DMS 273 (cell line): ENCODE measurements around the gene TCF12.

ENCODE experiments used
- DNase-seq: peaks from one replicate; lab custom pipeline; 2025; ENCODE audit not compliant: unreplicated experiment; lab: John Stamatoyannopoulos, UW

The TCF12 gene

GRCh38 chr15:57310876-57311275 lies 392.4 kb downstream of the TCF12 start:
- no peak for DNase-seq

- DNase-seq, result no peak
These were observed 393.5 kb downstream of the TCF12 start for GRCh38 chr15:57312006-57312317.

GRCh38 chr15:57312318-57313133 lies 394.1 kb downstream of the TCF12 start:
- DNase-seq, result no peak

- no peak for DNase-seq
These were observed 394.7 kb downstream of the TCF12 start for GRCh38 chr15:57313134-57313483.

DNA sequence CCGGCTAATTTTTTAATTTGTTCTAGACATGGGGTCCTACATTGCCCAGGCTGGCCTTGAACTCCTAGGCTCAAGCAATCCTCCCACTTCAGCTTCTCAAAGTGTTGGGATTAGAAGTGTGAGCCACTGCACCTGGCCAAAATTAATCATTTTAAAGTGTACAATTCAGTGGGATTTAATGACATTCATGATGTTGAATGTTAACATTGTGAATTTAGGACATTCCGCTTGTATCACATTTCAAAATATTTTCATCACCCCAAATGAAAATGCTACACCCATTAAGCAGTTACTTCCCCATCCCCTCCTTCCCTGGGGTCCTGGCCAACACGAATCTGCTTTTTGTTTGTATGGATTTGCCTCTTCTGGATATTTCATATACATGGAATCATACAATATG lies 395.8 kb downstream of the TCF12 start:
- no peak for DNase-seq

DNA sequence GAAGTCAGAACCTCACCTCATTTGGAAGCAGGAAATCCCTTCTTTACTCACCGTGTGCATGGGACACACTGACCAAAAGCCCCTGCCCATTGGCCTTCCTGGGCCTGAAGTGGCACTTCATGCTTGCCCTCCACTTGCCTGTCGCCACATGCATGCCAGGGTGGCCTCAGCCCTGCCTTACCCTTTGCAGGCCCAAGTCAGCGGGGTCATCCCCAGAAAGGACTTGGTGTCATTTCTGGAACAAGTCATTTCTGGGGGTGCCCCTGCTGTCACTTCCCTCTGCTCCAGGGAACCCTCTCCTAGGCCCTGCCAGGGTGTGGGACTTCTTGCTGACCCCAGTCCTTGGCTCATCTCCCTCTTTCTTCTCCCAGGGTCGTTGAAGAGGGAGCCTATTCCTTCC lies 398.0 kb downstream of the TCF12 start:
- no peak for DNase-seq

DNA sequence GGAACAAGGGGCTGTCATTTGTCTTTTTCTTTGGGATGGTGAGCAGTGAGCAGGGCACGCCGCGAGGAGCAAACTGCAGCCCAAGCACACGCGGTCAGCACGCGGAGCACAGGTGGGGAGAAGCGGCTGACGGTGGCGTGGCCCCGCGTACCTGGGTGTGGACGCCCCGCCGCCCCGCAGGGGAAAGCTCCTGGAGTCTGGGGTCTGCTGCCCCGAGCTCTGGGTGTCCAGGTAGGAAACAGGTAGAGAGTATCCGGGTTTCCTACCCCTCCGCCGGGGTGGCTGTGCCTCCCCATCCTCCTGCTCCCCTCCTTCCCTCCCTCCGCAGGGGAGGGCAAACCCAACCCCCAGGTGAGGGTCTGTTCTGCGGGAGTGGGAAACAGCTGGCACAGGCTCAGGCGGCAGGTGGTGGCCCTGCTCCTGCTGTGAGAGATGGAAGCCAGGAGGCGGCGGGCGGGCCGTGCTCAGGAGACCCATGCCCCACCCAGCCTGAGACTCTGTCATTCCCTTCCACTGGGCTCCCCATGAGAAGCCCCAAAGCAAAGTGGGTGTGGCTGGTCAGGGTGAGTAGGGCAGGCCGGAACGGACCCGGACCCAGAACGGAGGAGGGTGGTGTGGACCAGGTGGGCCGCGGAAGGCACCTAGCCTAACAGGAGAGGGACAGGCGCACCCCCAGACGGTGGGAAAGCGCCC lies 400.9 kb downstream of the TCF12 start:
- DNase-seq, result peak; percentile 52

DNA sequence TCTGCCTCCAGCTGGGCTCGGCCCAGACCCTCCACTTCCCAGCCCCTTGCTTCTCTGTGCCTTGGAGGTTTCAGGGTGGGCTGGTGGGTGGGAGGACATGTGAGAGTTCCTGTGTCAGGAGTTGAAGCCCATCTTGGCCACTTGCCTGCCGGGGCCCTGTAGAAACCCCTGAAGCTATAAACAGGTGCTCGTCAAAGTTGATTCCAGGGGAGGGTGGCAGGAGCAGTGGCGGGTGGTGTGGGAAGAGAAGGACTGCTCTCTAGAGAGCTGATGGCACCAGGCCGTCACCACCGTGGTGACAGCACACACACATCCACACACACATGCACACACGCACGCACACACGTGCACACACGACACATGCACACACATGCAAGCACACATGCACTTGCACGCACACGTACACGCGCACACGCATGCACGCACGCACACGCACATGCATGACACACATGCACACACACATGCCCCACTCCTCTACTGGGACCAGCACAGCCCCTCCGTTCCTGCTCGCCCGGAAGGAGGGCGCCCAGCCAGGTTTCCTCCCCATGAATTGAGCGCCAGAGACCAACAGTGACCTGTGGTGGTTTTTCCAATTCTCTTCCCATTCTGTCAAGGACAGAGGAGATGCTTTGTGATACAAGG lies 401.6 kb downstream of the TCF12 start:
- DNase-seq, result no peak

- DNase-seq, result no peak
These were observed 402.3 kb downstream of the TCF12 start for GRCh38 chr15:57320631-57321220.

DNA sequence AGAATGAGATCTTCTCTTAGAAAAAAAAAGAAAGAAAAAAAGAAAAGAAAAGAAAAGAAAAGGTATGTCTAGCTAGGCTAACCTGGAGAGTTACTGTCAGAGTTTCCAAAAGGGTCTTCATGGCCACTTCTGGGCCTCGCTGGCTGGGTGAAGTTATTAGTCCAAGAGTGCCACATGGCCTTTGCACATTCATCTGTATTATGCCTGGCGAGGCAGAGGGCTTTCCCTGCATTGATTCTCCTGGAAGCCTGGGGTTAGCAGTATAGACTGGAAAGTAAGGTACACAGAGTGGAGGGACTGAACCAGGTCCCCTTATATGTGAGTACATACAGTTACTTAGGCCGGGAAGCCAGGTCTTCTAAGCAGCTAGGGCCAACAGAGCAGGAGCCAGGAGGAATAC lies 403.0 kb downstream of the TCF12 start:
- DNase-seq, result no peak

DNA sequence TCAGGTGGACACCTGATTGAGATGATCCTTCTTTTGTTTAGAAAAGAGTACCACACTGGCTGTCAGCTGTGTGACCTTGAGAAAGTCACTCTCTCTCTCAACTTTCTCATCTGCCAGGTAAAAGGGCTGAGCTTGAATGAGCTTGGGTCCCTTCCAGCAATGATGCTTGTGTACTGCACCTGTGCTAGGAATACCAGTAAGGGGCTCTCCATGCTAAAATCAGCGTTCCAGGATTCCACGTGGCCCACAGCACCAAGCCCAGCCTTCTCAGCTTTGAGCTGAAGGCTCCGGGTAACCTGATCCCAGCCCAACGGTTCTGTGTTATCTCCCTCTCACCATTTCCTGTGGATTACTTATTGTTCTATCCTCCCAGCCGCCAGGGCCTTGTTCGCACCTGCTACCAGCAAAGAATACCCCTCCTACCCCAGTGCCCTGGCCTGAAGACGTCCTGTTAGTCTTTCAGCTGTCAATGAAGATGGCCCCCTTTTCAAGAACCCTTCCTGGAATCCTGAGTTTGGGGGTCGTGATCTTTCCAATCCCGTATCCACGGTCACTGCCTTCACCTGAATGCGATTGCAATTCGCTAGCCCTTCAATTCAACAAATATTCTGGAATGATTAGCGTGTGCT lies 403.6 kb downstream of the TCF12 start:
- DNase-seq, result peak; percentile 26

- no peak for DNase-seq
These were observed 404.3 kb downstream of the TCF12 start for GRCh38 chr15:57322602-57323250.

DNA sequence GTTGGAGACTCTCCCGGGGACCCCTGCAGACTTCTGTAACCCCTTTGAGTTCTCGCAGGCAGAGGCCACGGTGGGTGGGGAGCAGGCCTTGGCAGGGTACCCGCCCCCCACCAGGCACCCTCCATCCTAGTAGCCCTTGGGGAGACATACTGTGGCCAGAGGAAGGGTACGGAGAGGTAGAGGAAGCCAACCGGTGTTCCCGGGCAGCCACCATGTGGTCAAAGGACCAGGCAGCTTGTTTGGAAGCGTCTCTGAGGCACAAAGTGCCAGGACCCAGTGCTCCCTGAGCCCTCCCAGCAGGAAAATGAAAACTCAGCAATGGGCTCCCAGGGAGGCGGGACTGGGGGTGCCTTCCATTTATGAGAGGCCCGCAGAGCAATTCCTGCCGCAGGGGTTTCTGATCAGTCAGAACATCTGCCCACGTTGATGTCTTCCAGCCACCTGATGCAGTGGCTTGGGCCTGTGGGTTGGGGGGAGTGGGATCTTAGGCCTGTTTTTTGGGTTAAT lies 404.9 kb downstream of the TCF12 start:
- DNase-seq, result no peak

DNA sequence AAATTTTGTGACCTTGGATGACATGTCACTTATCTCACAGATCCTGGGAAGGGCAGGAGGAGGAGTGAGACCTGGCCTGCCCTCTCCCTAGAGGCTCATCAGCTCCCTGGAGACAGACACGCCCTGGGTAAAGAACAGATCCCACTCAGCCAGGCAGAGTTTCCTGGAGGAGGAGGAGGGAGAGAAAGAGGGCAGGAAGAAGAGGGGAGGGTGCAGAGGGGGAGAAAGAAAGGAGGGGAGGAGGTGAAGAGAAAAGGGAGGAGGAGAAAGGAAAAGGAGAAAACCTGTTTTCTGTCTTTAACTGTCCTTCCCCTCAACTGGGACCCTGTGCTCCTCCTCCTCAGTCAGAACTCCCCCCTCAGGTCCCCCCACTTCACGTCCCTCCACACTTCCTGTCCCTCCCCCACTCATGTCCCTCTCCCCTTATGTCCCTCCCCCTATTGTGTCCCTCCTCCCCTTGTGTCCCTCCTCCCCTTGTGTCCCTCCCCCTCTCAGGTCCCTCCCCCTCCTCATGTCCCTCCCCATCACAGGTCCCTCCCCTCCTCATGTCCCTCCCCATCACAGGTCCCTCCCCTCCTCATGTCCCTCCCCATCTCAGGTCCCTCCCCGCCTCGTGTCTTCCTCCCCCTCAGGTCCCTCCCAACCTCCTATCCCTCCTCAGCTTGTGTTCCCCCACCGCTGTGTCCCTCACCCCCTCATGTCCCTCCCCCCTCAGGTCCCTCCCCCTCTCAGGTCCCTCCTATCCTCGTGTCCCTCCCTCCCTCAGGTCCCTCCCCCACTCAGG lies 405.6 kb downstream of the TCF12 start:
- DNase-seq, result peak; percentile 29

DNA sequence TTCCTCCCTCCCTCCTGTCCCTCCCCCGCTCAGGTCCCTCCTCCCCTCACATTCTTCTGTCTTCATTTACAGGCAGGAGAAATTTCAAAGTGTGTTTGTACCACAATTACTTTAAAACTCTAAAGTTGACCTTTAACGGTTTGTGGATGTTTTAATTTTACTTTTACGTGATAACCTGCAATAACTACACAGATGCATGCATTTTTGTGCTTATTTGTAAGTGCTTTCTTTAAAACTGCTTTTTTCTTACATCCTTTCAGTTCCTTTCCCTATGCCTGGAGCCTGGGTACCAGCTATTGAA lies 406.1 kb downstream of the TCF12 start:
- DNase-seq, result no peak

GRCh38 chr15:57324944-57325679 lies 406.7 kb downstream of the TCF12 start:
- no peak for DNase-seq

- DNase-seq, result no peak
These were observed 407.8 kb downstream of the TCF12 start for GRCh38 chr15:57326196-57326595.

DNA sequence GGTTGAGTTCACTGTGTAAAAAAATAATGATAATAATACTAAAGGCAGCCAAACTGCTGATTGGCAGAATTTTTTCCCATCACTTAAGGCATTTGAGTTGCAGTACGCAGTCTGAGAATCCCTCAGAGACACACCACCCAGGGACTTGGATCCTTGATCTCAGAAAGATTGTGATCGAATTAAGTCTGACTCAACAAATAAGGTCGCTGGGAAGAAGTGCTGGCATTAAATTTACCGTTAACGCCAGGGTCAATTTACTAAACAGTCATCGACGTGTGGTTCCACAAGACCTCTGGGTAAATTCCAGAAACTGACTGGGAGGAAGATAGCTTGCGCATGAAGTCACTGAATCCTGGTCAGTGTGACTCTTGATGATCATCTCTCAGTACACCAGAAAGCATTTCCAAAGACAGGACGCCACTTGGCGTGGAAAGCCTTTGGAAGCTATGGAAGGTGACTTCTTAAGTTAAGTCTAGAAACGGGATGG lies 409.6 kb downstream of the TCF12 start:
- no peak for DNase-seq

DNA sequence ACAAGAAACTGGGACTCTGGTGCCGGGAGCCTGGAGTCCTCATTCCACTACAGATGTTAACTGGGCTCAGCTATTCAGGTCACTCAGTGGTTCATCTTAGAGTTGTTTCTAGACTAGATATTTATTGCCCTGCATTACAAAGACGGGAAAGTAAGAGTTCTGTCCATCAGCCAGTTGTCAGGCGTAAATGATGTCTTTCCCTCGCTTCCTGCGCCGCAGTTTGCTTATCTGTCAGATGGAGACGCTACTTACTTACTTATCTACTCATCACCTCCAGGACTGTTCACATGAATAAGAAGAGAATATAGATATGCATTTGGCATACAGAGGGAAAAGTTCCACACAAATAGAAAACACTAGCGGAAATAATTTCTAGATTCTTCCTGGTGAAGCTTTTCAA lies 410.0 kb downstream of the TCF12 start:
- DNase-seq, result no peak
